RCC 7860 (cell line): ENCODE data around the gene CSRNP3.

Experiments used
- DNase-seq: peaks from one replicate; pipeline ENCODE4 v3.0.0-alpha.2; 2015; ENCODE audit warnings: low spot score
- FAIRE-seq: peaks from 2 replicates; lab custom pipeline; 2012; peaks lifted over from hg19 to GRCh38; lab: Jason Lieb, UNC

CSRNP3 gene

DNA sequence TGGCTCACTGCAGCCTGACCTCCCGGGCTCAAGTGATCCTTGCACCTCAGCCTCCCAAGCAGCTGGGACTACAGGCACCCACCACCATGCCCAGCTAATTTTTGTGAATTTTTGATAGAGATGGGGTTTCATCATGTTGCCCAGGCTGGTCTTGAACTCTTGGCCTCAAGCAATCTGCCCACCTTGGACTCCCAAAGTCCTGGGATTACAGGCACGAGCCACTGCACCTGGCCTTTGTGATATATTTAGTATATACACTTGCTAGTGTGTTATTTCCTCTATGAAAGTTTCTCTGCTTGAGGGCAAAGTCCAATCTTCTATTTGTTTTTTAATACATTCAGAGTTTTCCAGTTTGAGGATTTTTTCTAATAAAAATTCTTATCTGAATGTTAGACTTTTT is 205.3 kb downstream of the CSRNP3 start:
- FAIRE-seq (no peak), DNase-seq (no peak)

DNA sequence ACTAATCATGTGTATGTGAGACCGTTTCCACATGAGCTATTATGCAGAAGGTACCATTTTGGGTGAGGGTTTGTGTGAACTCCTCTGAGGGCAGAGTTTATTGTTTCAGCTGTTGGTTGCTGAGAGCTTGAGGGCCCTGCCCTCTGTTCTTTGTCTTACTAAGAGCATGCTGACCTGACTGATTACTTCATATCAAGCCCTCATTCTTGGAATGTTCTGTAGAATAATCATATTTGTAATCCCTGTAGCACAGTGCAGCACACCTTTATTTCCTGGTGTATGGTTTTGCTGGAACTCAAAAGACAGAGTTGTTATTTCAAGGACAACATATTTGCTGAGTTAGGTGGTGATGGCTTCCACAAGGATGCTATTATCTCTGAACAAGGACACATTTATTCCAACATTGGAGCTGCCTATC is 206.1 kb downstream of the CSRNP3 start:
- FAIRE-seq, result no peak
- DNase-seq, result no peak

DNA sequence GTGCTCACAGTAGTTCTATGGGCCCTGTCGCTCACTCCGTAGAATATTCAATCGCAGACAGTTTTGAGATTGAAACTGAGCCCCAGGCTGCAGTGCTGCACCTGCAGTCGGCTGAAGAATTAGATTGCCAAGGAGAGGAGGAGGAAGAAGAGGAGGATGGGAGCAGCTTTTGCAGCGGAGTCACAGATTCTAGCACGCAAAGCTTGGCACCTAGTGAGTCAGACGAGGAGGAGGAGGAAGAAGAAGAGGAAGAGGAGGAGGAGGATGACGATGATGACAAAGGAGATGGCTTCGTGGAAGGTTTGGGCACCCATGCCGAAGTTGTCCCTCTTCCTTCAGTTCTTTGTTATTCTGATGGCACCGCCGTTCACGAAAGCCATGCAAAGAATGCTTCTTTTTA is 209.4 kb downstream of the CSRNP3 start:
- FAIRE-seq (no peak), DNase-seq (no peak)

DNA sequence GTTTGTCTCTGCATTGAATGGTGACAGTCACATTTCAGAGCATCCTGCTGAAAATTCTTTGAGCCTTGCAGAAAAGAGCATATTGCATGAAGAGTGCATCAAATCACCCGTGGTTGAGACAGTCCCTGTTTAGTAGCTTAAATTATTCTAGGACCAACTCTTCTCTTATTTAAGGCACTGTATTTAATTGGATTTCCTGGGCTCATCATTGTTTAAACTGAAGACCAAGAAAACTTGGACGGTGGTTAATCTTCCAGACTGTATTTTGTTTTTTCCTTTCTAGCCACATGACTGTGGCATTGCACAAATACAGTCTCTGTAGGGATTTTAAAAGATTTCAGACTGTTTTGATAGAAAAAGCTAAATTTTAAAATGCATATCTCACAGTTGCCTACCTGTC is 210.1 kb downstream of the CSRNP3 start:
- FAIRE-seq (no peak), DNase-seq (no peak)

DNA sequence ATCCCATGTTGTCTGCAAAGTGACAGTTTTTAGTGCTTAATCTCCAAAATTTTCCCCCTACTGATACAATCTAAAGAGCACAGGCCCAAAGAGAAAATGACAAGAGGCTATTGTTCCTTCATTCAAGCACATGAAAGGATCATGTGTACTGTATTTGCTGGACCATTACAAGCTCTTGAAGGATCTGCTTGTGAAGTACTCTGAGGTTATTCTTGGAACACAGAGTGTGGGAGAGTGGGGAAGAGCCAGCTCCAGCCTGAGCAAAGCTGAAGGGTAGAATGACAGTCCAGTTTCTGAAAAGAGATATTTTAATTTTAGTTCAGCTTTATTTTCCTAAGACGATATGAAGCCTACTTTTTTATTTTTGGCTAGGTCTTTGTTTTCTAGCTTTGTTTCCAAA is 212.3 kb downstream of the CSRNP3 start:
- DNase-seq, result no peak
- no peak for FAIRE-seq

DNA sequence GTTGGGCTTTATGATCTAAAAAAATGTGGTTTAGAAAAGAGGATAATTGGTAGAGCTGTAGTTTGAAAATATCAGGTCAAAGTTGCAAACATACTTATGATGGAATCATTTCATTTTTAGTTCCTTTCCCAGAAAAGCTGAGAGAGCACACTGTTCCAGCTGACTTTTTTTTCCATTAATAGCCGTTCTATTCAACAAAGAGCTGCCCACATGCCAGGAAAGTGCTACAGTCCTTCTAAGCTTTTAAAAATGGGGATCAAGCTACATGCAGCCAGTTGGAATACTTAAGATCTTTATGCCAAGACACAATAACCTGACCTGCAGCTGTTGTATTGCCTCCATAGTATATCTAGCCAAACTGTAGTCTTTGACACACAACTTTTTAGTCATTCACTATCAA is 213.0 kb downstream of the CSRNP3 start:
- DNase-seq (no peak), FAIRE-seq (no peak)

DNA sequence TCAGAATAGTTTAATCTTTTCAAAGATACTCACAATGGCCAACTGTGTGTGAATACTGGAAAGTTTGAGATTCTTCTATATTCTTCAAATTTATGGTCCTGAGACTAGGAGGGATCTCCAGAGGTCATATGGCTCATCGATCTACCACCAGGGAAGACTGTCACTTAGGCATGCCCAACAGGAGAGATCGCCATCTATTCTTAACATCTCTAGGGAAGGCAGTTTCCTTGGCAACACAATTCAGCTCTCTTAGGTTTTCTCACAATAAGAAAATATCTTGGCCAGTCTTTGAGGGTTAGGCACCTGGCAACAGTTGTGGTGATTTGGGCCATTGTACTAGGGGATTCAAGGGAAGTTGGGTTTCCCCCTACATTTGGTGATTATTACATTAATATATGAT is 217.3 kb downstream of the CSRNP3 start:
- DNase-seq (no peak), FAIRE-seq (no peak)

DNA sequence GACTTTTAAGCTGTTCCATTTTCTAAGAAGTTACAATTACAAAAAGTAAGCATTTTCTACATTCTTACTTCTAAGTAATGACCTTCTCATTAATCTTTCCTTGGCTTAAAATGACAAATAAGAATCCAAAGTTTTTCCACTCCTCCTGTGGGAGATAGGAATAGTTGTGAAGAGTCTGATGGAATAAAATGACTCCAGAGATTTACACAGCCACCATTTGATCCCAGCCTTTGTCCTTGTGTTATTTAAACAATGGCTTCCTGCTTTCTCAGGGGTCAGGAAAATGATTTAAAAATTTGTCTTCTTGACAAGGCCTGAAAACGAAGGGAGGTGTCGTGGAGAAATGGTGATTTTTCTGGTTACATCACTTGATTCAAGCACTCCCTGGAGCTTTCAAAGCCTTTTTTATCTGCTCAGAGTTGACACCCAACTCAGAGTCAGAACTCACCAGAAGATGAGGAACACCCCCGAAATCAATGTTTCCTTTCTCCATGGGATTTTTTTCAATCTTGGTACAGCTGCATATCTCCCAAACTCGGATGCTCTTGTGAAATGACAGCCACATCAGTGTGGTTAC is 218.0 kb downstream of the CSRNP3 start:
- DNase-seq (no peak), FAIRE-seq (no peak)

DNA sequence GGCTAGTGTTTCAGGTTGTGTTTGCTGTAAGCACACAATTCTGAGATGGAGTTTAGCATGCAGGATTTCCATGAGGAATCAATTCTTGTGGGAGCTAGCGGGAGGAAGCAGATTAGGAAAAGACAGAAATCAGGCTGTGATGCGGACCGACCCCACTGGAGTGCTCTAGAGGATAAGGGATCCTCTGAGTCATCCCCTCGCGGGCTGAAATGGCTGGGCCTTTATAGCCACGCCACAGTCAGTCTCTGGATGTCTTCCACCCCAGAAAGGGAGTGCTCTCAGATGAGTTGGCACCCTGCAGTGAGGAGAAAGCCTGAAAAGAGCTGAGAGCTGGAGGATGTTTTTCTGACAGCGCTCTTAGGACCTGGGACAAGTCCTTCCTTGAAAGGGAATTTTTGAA is 222.1 kb downstream of the CSRNP3 start:
- FAIRE-seq (no peak), DNase-seq (no peak)

DNA sequence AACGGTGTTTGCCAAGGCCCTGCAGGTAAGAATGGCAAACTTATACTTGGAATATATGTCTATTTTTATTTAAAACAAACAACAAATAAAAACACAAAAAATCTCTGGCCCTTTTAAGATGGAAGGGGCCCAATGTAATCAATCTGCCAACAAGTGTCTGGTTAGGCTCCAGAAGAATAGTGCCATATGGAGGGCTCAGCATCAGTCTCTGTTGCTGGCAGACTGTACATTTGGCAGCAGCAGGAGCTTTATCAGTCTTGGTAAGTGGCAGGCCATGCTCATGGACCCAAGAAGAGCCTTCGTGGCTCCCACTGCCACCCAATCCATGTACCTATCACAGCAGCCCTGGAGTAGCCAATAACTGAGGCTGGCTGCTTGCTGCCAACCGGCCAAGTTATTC is 223.4 kb downstream of the CSRNP3 start:
- no peak for DNase-seq
- FAIRE-seq, result no peak

DNA sequence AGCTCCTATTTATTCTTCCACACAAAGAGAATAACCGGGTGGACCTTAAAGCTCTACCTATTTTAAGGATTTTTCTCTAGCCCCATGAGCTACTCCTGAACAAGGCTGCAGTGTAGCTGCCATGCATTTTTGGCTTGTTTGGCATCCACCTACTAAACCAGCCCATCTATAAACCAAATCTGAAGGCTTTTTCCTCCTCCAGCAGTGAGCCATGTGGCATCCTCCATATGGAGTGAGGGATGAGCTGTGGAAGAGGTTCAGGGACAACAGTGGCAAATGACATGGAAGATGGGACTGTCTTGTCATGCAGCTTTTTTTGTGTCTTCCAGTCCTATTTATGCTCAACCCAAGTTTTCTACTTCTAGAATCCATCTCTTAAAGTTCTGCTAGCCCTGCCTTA is 224.3 kb downstream of the CSRNP3 start:
- DNase-seq (no peak), FAIRE-seq (no peak)

DNA sequence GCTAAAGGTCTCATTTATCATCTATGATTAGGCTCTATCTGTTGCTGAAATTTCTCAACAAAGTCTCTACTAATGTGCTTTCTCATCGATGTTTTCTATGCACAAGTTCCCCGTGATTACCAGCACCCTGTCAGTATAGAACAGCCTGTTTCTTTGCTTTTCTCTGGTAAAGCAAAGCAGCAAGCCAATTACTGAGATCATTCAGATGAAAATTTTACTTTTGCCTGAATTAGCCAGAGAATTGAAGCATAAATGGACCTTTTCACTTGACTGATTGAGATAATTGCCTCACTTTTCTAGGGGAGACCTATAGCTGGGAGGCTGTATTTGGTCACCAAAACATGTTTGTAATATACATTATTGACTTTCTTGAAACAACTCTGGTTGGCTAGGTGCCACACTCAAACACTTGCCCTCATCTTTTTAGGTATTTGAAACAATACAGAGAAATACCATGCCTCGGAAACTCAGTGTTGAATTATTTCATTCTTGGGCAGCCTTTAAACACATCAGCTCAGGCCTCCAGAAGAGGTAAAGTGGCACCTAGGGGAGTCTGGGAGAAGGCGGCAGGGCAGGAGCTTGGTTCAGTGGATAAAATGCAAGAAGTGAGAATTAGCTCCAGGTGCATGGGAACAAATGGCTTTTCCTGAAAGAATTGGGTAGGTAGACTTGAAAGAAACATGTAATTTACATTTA is 228.4 kb downstream of the CSRNP3 start:
- DNase-seq, result no peak

DNA sequence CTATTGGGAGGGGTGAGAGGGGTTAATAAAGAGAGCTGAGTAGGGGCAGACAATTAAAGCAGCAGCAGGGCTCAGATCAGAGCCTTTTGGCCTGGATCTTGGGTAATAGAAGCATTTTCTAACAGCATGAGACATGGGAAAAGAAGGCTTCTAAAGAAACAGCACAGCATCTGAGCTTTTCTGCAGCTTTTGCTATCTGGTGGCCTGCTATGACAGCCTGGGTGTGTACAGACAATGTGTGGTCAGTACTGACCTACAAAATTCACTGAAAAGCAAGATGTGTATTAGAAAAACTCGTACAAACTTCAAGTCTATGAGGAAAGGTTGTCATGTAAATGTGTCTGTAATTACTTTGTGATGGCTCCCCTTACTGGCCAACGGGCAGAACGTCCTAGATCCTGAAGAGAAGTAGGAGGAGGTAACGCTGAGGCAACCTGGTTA is 229.0 kb downstream of the CSRNP3 start:
- DNase-seq (peak; percentile 45), FAIRE-seq (no peak)

More for the DNA sequence above, 228.4 kb downstream of the CSRNP3 start:
- no peak for FAIRE-seq

DNA sequence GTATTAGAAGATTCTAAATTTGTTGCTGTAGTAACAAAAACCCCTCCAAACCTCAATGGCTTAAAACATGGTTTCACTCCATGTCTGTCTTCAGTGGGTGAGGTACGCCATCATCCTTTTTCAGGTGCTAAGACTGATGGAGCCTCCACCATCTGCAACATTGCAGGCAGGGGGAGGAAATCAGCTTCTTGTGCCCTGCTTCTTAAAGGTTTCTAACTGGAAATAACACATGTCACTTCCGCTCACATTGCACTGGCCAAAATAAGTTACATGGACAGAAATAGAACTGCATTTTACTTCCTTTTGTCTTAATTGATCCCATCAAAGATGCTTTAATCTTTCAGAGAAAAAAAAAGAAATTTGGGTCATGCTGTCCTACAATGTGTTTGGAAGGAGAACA is 230.4 kb downstream of the CSRNP3 start:
- FAIRE-seq, result no peak
- no peak for DNase-seq

DNA sequence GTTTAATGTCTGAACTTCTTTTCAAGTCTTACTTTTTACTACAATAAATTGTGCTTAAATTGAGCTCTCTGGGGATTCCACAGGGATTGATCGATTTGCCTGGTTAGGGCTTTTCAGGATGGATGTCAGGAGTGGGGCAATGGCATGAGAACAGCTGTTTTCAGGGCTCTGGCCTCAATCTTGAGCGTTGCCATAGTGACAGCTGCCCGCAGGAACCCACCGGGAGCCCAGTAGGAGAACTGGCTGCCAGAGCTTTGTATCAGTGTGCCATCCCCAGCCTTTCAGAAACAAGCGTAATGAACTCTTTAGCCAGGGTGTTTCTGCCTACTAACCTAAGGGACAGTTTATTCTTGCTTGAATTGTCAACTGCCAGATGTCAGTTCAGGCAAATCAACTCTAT is 231.0 kb downstream of the CSRNP3 start:
- FAIRE-seq (no peak), DNase-seq (no peak)

DNA sequence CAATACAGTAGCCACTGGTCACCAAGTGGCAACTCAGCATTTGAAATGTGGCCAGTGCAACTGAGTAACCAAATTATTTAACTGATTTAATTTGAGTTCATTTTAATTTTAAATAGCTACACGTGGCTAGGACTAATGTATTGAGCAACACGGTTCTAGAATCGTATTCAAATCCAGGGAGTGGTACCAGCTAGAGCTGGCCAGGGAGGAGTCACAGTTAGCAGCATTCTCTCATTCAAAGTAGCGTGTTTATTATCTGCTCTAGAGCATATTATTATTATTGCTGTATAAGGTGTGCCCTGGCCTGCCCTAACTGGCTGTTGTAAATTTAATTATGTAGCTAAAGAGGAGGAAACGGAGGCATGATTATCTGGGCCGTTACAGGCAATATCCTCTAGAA is 231.6 kb downstream of the CSRNP3 start:
- DNase-seq, result no peak
- no peak for FAIRE-seq

DNA sequence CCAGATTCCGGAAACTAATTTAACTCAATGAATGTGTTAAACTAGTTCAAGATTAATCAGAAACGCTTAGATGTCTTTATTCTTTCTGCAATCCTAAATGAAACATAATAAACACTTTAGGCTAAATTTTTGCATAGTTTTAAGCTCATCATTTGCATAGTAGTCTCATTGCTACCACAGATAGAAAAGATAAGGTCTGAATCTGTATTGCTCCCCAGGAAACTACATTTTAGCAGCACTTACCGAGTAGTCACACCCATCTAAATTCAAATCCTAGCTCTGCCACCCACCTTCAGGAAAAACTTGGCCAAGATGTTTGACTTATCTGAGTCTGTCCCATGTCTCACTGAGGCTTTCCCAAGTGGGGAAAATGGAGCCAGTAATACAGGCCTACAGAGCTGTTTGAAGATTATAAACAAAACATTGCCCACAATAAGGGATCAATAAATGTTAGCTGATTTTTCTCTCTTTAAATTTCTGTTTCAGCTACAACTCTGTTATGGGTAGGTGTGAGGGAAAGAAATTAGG is 237.5 kb downstream of the CSRNP3 start:
- DNase-seq, result no peak
- no peak for FAIRE-seq

DNA sequence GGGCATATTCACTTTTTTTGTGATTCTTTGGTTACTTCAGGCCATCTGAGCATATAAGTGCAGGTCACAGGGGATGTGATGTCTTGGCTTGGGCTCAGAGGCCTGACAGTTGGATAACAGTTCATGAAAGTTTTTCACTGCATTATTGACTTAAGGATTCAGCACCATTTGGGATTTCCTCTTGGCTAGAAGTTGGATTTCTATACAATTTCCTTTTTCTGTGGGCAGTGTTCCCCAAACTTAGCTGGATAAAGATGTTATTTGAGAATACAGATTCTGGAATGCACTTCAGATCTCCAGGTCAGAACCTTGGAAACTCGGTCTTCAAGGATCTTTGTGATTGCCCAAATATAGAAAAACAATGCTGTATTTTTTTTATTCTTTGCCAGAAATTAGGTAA is 246.6 kb downstream of the CSRNP3 start:
- FAIRE-seq (no peak), DNase-seq (no peak)

DNA sequence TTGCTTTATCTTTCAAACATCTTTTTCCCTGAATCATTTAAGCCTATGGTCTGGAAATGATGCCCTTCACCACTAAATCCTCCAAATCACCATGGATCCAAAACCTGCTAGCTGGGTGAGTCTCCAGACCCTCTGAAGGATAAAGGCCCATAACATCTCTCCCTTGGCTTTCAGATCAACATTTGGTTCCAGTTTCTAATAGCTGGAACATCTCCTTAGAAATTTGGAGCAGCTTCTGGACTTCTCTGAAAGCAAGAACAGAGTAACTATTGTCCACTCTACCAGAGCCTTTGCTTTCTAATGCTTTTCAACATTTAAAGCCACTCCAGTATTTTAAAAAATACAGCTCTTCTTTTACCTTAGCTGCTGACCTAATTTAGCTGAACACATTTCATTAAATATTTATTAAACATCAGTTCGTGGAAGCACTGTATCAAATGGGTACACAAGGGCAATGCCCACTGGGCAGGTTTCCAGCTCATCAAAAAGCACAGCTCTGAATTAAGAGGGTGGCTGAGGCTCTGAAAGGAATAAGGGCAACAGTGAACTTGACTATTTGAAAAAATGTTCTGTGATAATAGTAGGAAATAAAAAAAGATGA is 249.2 kb downstream of the CSRNP3 start:
- DNase-seq, result no peak
- FAIRE-seq, result no peak

DNA sequence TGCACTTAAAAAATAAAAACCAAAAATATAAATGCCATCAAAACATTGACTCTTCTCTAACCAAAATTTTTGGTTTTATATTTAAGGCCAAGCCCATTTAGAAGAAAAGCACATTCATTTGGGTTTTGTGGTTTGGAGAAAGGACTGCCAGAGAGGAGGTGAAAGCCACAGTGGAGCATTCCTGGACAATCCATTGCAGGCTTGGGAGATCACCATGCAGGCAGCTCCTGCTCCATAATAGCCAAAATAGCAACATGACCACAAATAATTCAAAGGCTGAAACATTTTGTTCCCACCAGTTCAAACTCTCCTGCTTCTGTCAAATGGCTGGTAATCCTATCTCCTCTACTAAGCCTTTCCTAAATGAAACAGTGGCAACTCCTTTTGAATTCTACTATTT is 251.0 kb downstream of the CSRNP3 start:
- FAIRE-seq (peak; percentile 7), DNase-seq (no peak)

DNA sequence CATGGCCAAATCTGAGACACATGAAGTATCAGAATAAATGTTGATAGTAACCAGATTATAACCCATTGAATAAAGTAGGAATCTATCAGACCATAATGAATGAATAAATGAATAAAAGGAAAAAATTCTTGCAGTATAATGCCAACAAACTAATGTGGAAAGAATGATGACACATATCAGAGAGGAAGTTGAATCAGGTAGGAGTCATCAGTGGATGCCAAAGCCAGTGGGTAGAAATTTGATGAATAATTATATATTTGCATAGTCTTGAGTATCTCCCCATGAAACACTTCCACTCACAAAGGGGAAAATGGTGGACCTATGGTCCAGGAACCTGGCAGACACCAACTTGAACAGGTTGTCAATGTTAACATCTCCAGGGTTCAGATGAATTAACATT is 255.9 kb downstream of the CSRNP3 start:
- FAIRE-seq (peak; percentile 77), DNase-seq (peak; percentile 67)
